Tibial nerve (tissue), 4 donors: ENCODE data around the gene TRNP1.

Experiments used
- CTCF ChIP-seq, 5 experiments: fragments of 200-600 bp in 3 of 5; fragments of 450-650 bp in 2 of 5; sonication (generic) in 3 of 5; IDR thresholded peaks; one replicate each; pipeline ENCODE4 v1.5.1; 2016 to 2019; ENCODE audit warnings: antibody characterized with exemption in 5 of 5, mild to moderate bottlenecking in 3 of 5, moderate library complexity in 2 of 5
- EP300 ChIP-seq, 2 donors: sonication (generic); formaldehyde crosslinking; IDR thresholded peaks; one replicate each; pipeline ENCODE4 v1.6.1; 2017; ENCODE audit warnings: antibody characterized with exemption in 2 of 2, mild to moderate bottlenecking in 1 of 2

- no peak for TF ChIP-seq CTCF (IDR thresholded peaks at IDR 0.05)
- TF ChIP-seq EP300 (IDR thresholded peaks at IDR 0.05), result no peak
These were observed 16.6 kb upstream of the TRNP1 start for GRCh38 chr1:26976621-26977510.
